Fibroblast of pulmonary artery (primary cell): ENCODE results near the gene ASPN.

Experiments
- DNase-seq: peaks from one replicate; pipeline ENCODE4 v3.0.0-alpha.2; 2010; ENCODE audit warnings: low read depth
- H3K4me3 ChIP-seq: replicated peaks from 2 replicates; pipeline ENCODE4 v1.5.1; 2011; ENCODE audit warnings: low read depth, mild to moderate bottlenecking, control low read depth, low read length, moderate library complexity
- TF ChIP-seq, protein P1 (sequence below): IDR thresholded peaks from 2 replicates; pipeline ENCODE4 v1.5.1; 2011; ENCODE audit warnings: mild to moderate bottlenecking, control low read depth, low read length, inconsistent platforms; ENCODE audit errors: missing control alignments

The ASPN gene

DNA sequence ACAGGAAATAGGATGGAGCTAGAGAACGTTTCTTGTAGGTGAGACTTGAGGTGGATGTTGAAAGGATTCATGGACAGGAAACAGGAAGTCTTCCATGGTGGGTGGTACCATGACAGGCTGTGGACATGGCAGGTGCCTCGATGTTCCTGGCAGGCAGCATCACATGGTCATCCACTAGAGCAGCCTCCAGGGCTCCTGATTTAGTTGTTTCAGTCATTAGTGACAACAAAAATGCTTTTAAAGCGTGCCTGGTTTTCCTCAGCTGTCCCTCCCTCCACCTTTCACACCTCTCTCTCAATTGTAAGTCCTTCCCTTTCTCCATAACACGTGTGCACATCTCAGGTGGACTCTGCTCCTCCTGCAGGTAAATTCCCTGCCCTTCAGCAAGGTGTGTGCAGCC, 25.2 kb upstream of the ASPN start:
- TF ChIP-seq, protein P1, sequence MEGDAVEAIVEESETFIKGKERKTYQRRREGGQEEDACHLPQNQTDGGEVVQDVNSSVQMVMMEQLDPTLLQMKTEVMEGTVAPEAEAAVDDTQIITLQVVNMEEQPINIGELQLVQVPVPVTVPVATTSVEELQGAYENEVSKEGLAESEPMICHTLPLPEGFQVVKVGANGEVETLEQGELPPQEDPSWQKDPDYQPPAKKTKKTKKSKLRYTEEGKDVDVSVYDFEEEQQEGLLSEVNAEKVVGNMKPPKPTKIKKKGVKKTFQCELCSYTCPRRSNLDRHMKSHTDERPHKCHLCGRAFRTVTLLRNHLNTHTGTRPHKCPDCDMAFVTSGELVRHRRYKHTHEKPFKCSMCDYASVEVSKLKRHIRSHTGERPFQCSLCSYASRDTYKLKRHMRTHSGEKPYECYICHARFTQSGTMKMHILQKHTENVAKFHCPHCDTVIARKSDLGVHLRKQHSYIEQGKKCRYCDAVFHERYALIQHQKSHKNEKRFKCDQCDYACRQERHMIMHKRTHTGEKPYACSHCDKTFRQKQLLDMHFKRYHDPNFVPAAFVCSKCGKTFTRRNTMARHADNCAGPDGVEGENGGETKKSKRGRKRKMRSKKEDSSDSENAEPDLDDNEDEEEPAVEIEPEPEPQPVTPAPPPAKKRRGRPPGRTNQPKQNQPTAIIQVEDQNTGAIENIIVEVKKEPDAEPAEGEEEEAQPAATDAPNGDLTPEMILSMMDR = no peak
- DNase-seq = no peak
- H3K4me3 ChIP-seq = no peak overlapping the region

- DNase-seq = no peak
- no peak overlapping the region for H3K4me3 ChIP-seq
- TF ChIP-seq, protein P1 = no peak
Measured at GRCh38 chr9:92507005-92507404, 24.7 kb upstream of the ASPN start.

DNA sequence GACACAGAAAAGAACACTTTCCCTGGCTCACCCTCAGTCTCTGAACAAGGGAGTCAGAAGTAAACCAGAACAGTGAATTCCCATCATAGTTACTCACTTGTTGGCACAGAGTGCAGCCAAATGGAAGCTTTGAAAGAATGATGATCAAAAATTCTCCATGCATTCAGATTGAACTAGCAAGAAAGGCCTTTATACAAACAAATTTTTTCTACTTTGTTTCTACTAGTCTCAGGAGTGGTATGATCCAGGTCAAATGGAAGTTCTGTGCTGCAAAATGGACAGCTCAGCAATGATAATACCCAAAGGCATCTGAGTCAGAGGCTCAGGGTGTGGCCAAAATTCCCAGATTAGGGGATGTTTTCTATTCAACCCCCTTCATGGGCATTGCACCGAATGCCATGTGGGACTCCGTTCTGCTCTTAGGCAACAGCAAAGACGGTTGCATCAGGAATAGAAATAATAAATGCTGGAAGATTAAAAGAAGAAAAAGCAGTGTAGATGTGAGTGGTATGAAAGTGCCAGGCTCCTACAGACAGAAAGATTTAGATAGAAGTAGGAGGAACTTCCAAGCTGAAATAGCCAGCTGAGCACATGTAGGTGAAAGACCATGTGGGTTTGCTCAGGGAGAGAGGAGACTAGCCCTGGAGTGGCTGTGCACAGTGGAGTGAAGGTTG, 24.0 kb upstream of the ASPN start:
- TF ChIP-seq, protein P1 = no peak
- peak; percentile 89 for DNase-seq
- H3K4me3 ChIP-seq = peak overlapping the region; percentile 36

DNA sequence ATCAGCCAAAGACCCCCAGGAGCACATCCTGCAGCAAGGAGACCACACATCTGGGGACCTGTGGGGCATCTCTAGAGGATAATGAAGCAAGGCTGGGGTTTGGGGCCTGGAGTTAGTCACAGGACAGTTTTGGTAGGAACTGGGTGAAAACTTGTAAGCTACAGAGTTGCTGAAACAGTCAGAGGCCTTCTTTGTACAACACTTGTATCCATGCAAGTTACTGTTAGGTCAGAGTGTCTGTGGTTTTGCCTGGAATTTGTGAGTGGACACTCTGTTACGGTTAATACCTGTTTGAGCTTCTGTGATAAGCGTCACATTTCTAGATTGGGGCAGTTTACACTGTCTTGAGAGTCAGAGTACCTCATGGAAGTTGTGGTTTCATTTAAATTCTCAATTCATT, 22.6 kb upstream of the ASPN start:
- DNase-seq = no peak
- no peak overlapping the region for H3K4me3 ChIP-seq
- TF ChIP-seq, protein P1 = no peak

DNA sequence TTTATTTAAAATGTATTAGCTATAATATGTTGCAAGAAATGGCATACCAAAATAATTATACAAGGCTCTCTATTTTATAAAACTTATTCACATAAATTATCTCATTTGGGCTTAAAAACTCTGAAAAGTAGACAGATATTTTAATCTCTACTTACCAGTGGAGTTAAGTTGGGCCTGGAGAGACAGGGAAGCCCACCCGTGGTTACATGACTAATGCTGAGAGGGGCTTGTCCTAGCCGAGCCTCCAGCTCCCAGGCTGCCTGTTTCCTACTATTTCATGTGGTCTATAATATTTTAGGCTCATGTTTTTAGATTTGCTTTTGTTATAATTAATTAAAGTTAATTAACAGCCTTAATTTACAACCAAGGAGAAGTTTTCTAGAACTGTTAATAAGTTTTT, 20.9 kb upstream of the ASPN start:
- TF ChIP-seq, protein P1 = no peak
- H3K4me3 ChIP-seq = no peak overlapping the region
- no peak for DNase-seq

DNA sequence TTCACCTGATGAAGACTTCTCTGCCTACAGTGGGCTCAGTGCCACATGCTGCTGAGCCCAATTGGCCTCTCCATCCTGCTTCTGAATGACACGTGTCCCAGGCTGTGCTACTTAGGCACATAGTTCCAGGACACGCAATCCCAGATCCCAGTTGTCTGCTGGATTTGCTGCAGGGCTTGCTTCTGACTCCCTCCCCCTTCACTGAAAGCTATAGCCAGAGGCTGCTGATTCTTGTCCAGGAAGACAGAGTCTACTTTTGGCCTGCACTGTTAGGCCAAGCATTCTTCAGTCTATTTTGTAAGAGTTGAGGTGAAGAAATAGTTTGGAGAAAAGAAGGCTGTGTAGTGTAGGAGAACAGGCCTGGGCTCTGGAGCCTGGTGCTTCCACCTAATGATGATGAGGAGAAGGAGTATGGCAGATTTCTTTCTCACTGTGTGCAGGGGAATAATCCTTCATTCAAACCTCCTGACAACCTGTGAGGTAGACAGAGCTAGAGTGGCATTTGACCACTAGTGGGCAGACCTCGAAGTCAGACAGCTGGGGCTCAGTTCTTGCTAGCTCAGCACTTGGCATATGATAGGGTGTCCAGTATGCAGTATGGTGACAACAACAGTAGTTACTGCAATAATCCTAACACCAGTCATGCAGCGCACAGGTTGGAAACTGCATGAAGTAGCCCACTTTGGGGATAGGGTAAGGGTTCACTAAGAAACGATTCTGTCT, 19.5 kb upstream of the ASPN start:
- TF ChIP-seq, protein P1 = peak; percentile 59
- peak; percentile 58 for DNase-seq
- H3K4me3 ChIP-seq = no peak overlapping the region
